NCI-H526 treated with DMSO at 0.1 percent for 48 hours (cell line): ENCODE data around the gene LEMD2.
A peak's percentile ranks its signal among the peaks of the same experiment; 100 is the strongest.

Experiments
- DNase-seq: peaks from one replicate; lab custom pipeline; 2025; lab: John Stamatoyannopoulos, UW

The LEMD2 gene

GRCh38 chr6:33756211-33756954 lies 32.5 kb downstream of the LEMD2 start:
- no peak for DNase-seq

- peak; percentile 66 for DNase-seq
Measured at GRCh38 chr6:33755070-33755869, 33.7 kb downstream of the LEMD2 start.

- DNase-seq, result no peak
Measured at GRCh38 chr6:33754222-33754621, 34.7 kb downstream of the LEMD2 start.

GRCh38 chr6:33752646-33753015 lies 36.3 kb downstream of the LEMD2 start:
- no peak for DNase-seq

GRCh38 chr6:33751771-33752645 lies 36.9 kb downstream of the LEMD2 start:
- DNase-seq, result peak; percentile 42

GRCh38 chr6:33750244-33750991 lies 38.5 kb downstream of the LEMD2 start:
- DNase-seq, result no peak

GRCh38 chr6:33749401-33749800 lies 39.5 kb downstream of the LEMD2 start:
- DNase-seq, result no peak

GRCh38 chr6:33748841-33749240 lies 40.1 kb downstream of the LEMD2 start:
- DNase-seq, result no peak

- DNase-seq, result no peak
Measured at GRCh38 chr6:33747823-33748222, 41.1 kb downstream of the LEMD2 start.

- no peak for DNase-seq
Measured at GRCh38 chr6:33746651-33747100, 42.3 kb downstream of the LEMD2 start, which contains the start of gene IP6K3. Gene IP6K3 (minus strand): TSS chr6:33746905. CDS start chr6:33735476, 11,429 bp downstream.

- DNase-seq, result no peak
Measured at GRCh38 chr6:33746036-33746600, 42.8 kb downstream of the LEMD2 start.

GRCh38 chr6:33745548-33745947 lies 43.4 kb downstream of the LEMD2 start:
- DNase-seq, result no peak

GRCh38 chr6:33744895-33745546 lies 43.9 kb downstream of the LEMD2 start:
- no peak for DNase-seq

- peak; percentile 88 for DNase-seq
Measured at GRCh38 chr6:33744001-33744848, 44.7 kb downstream of the LEMD2 start.

- DNase-seq, result no peak
Measured at GRCh38 chr6:33742837-33743236, 46.1 kb downstream of the LEMD2 start.

- DNase-seq, result no peak
Measured at GRCh38 chr6:33742092-33742491, 46.8 kb downstream of the LEMD2 start.

- no peak for DNase-seq
Measured at GRCh38 chr6:33740794-33741193, 48.1 kb downstream of the LEMD2 start.

- no peak for DNase-seq
Measured at GRCh38 chr6:33740204-33740608, 48.7 kb downstream of the LEMD2 start.

- no peak for DNase-seq
Measured at GRCh38 chr6:33739571-33739970, 49.4 kb downstream of the LEMD2 start.

GRCh38 chr6:33738879-33739278 lies 50.1 kb downstream of the LEMD2 start:
- DNase-seq, result no peak
